Measurements from ENCODE around the gene PWP2. TPM values are rescaled to one million over a fixed set of nuclear protein-coding genes. Genes with fewer than 3 reads are reported as not detected.
"Not testable (repeated sequence)": the region's sequence is repeated elsewhere in the genome, so short reads cannot be mapped to it uniquely, and the experiment has no call there.

Gene PWP2
- total RNA-seq, 2 donors from 2014 or later: 40.4 to 42.0 TPM

- not testable (repeated sequence) for H3K27me3 Mint-ChIP-seq; H3K4me3 Mint-ChIP-seq; H3K4me1 Mint-ChIP-seq; H3K27ac Mint-ChIP-seq; H3K9me3 Mint-ChIP-seq; H3K36me3 Mint-ChIP-seq (ENCODE audit: low read depth)
- peak; percentile 22 for ATAC-seq (replicated peaks)
Observed at GRCh38 chr21:44159349-44160297, 52.4 kb downstream of the PWP2 start.

DNA sequence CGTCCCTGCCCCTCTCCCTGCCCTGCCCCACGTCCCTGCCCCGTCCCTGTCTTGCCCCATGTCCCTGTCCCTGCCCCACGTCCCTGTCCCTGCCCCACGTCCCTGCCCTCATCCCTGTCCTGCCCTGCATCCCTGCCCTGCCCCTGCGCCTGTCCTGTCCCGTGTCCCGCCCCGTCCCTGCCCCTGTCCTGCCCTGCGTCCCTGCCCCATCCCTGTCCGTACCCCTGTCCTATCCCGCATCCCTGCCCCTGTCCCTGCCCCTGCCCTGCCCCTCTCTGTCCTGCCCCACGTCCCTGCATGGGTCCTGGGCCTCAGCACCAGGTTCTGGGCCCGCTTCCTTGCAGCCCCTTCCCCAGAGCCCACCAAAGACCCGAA lies 53.1 kb downstream of the PWP2 start:
- H3K4me1 Mint-ChIP-seq; H3K4me3 Mint-ChIP-seq; H3K9me3 Mint-ChIP-seq; H3K27ac Mint-ChIP-seq; H3K36me3 Mint-ChIP-seq (ENCODE audit: low read depth); ATAC-seq (replicated peaks); H3K27me3 Mint-ChIP-seq: not testable (repeated sequence)

DNA sequence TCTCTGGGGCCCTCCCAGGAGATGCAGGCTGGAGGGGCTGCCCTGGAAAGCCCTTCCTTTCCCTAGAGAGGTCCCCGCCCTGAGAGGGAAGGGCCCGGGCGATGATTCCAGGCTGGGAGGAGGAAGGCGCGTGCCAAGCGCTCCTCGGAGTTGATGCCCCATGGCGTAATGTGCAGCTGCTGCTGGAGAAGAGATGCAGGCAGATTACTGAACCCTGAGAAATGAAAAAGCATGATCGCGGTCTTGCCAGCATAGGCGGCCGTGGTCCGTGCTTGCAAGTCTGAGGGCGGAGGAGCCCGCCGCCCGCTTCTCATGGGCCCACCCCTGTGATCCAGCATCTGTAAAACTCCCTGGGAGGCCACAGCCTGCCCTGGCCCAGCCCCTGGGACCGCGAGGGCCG lies 53.6 kb downstream of the PWP2 start:
- not testable (repeated sequence) for H3K4me3 Mint-ChIP-seq; H3K27me3 Mint-ChIP-seq; H3K36me3 Mint-ChIP-seq (ENCODE audit: low read depth); ATAC-seq (replicated peaks); H3K27ac Mint-ChIP-seq; H3K9me3 Mint-ChIP-seq; H3K4me1 Mint-ChIP-seq

DNA sequence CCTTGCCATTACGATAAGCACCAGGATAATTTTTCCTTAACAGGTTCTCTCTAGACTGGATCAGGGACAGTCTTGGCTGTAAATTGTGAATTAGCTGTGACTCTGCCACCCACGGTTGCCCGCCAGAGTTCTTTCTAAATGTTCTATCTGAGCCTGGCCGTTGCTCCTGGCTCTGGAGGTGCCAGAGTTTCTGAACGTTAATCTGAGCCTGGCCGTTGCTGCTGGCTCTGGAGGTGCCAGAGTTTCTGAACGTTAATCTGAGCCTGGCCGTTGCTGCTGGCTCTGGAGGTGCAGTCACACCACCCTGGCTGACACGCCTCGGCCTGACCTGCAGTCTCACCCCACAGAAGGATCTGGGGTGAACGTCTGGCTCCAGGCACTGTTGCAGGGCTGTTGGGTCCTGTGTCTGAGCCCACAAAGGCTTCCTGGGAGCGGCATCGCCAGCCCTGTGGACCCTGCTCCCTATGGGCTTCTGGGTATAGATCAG lies 56.0 kb downstream of the PWP2 start:
- not testable (repeated sequence) for H3K4me1 Mint-ChIP-seq; H3K27me3 Mint-ChIP-seq; H3K9me3 Mint-ChIP-seq; H3K4me3 Mint-ChIP-seq; H3K36me3 Mint-ChIP-seq (ENCODE audit: low read depth); H3K27ac Mint-ChIP-seq; ATAC-seq (replicated peaks)

- H3K27me3 Mint-ChIP-seq; ATAC-seq (replicated peaks); H3K4me3 Mint-ChIP-seq; H3K36me3 Mint-ChIP-seq (ENCODE audit: low read depth); H3K4me1 Mint-ChIP-seq; H3K27ac Mint-ChIP-seq; H3K9me3 Mint-ChIP-seq: not testable (repeated sequence)
Observed at GRCh38 chr21:44165933-44166332, 58.7 kb downstream of the PWP2 start.

GRCh38 chr21:44167527-44167926 lies 60.3 kb downstream of the PWP2 start:
- ATAC-seq (replicated peaks); H3K27me3 Mint-ChIP-seq; H3K4me1 Mint-ChIP-seq; H3K27ac Mint-ChIP-seq; H3K4me3 Mint-ChIP-seq; H3K9me3 Mint-ChIP-seq; H3K36me3 Mint-ChIP-seq (ENCODE audit: low read depth): not testable (repeated sequence)

GRCh38 chr21:44170326-44170725 lies 63.1 kb downstream of the PWP2 start:
- H3K9me3 Mint-ChIP-seq; ATAC-seq (replicated peaks); H3K4me1 Mint-ChIP-seq; H3K36me3 Mint-ChIP-seq (ENCODE audit: low read depth); H3K4me3 Mint-ChIP-seq; H3K27me3 Mint-ChIP-seq; H3K27ac Mint-ChIP-seq: not testable (repeated sequence)

DNA sequence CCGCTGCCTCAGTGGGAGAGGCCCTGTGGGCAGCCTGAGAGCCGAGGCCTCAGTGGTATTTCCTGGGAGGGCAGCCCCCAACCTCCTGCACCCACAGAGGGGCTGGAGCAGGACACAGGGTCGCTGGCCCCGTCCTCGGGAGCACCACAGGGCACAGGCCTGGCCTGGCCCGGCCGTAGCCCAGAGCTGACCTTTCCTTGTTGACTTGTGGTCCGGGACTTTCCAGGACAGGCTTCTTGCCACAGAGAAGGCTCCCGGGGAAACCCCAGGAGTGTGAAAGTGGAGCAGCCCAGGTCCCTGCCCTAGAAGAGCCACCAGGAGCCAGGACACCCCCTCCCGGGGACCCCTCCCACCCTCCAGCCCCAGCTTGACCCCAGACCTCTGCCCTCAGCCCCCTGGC lies 63.7 kb downstream of the PWP2 start:
- ATAC-seq (replicated peaks): peak; percentile 84
- not testable (repeated sequence) for H3K27me3 Mint-ChIP-seq; H3K36me3 Mint-ChIP-seq (ENCODE audit: low read depth); H3K27ac Mint-ChIP-seq; H3K4me1 Mint-ChIP-seq; H3K9me3 Mint-ChIP-seq; H3K4me3 Mint-ChIP-seq

DNA sequence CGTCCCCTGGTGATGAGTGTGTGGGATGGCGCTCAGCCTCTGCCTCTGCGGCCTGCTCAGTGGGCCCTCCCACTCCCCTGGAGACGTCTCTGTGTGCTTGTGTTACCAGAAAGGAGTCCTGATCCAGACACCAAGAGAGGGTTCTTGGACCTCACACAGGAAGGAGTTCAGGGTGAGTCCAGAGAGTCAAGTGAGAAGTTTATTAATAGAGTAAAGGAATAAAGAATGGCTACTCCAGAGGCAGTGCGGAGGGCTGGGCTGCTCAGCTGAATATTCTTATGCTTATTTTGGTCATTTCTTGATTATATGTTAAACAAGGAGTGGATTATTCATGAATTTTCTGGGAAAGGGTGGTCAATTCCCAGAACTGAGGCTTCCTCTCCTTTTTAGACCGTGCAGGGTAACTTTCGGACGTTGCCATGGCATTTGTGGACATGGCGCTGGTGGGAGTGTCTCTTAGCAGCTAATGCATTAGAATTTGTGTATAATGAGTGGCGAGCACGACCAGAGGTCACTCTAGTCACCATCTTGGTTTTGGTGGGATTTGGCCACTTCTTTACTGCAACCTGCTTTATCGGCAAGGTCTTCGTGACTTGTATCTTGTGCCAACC lies 64.9 kb downstream of the PWP2 start:
- H3K4me1 Mint-ChIP-seq; H3K27ac Mint-ChIP-seq; H3K9me3 Mint-ChIP-seq; H3K4me3 Mint-ChIP-seq; H3K36me3 Mint-ChIP-seq (ENCODE audit: low read depth); ATAC-seq (replicated peaks); H3K27me3 Mint-ChIP-seq: not testable (repeated sequence)

GRCh38 chr21:44172741-44173140 lies 65.5 kb downstream of the PWP2 start:
- H3K4me1 Mint-ChIP-seq; H3K27me3 Mint-ChIP-seq; H3K4me3 Mint-ChIP-seq; H3K9me3 Mint-ChIP-seq; H3K36me3 Mint-ChIP-seq (ENCODE audit: low read depth); H3K27ac Mint-ChIP-seq: not testable (repeated sequence)
- peak; percentile 69 for ATAC-seq (replicated peaks)

DNA sequence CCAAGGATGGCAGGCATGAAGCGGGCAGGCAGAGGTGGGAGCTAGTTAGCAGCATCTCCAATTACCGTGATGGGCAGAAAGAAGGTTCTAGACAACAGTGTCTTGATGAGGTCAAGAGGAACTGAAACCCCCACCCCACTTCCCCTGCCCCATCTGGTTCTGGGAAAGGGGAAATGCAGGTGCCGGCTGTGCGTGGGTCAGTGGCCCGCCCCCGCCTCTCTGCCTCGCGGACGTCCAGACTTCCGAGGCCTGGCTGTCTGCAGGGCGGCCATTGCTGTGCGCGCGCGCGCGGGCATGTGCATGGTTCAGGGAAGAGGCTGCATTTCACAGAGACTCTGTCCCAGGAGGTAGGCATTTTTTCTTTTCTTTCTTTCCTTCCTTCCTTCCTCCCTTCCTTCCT lies 68.0 kb downstream of the PWP2 start:
- H3K4me1 Mint-ChIP-seq; ATAC-seq (replicated peaks); H3K36me3 Mint-ChIP-seq (ENCODE audit: low read depth); H3K4me3 Mint-ChIP-seq; H3K9me3 Mint-ChIP-seq; H3K27me3 Mint-ChIP-seq; H3K27ac Mint-ChIP-seq: not testable (repeated sequence)

- not testable (repeated sequence) for H3K27me3 Mint-ChIP-seq; H3K4me1 Mint-ChIP-seq; H3K9me3 Mint-ChIP-seq; H3K27ac Mint-ChIP-seq; H3K36me3 Mint-ChIP-seq (ENCODE audit: low read depth); ATAC-seq (replicated peaks); H3K4me3 Mint-ChIP-seq
Observed at GRCh38 chr21:44176127-44176526, 68.9 kb downstream of the PWP2 start.

Other genes with a start within 250 kb of the PWP2 start
- 10 to 100 TPM; 44.8 to 100.0 TPM for gene AGPAT3, start 242.2 kb upstream of the PWP2 start, total RNA-seq
- 10 to 100 TPM; 48.5 to 72.8 TPM for gene TRAPPC10, start 95.1 kb upstream of the PWP2 start, total RNA-seq
- 10 to 100 TPM; 65.6 to 77.0 TPM for gene GATD3, start 26.3 kb downstream of the PWP2 start, total RNA-seq
- gene ICOSLG, start 133.5 kb downstream of the PWP2 start, total RNA-seq: 1 to 10 TPM; 2.0 to 6.4 TPM
- gene DNMT3L, start 154.5 kb downstream of the PWP2 start, total RNA-seq: not detected
- not detected for gene AIRE, start 178.5 kb downstream of the PWP2 start, total RNA-seq
- gene PFKL, start 192.7 kb downstream of the PWP2 start, total RNA-seq: 100 to 1,000 TPM; 150 to 184 TPM
- gene CFAP410, start 232.0 kb downstream of the PWP2 start, total RNA-seq: 10 to 100 TPM; 13.7 to 16.4 TPM
- gene TRPM2, start 246.2 kb downstream of the PWP2 start, total RNA-seq: 10 to 100 TPM; 10.7 to 25.6 TPM